Activated T-helper 1 cell treated with anti-CD3 and anti-CD28 coated beads, Interleukin-2, amount 50 U/mL, for 16 hours (primary cell): ENCODE measurements around the gene CDK5RAP2.

Experiments
- DNase-seq, 2 donors: peaks; one replicate each; pipeline ENCODE4 v3.0.0-alpha.2; 2020; ENCODE audit warnings: low read depth in 1 of 2, low spot score in 1 of 2

Gene CDK5RAP2

DNA sequence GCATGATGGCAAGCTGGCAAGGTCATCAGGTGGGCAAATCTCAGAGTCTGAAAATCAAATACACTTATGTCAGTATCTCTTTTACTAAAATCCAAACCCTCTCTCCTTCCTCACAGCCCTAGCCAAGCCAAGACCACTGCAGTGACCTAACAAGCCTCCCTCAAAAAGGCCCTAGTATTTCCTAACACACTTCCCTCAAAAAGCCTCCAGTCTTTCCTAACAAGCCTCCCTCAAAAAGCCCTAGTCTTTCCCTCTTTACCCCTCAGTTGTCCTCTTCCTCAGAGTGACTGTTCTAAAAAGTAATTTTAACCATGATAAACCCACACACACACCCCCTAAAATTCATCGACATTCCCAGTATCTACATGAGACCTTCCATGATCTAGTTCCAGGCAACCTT, 140.0 kb downstream of the CDK5RAP2 start:
- no peak for DNase-seq

DNA sequence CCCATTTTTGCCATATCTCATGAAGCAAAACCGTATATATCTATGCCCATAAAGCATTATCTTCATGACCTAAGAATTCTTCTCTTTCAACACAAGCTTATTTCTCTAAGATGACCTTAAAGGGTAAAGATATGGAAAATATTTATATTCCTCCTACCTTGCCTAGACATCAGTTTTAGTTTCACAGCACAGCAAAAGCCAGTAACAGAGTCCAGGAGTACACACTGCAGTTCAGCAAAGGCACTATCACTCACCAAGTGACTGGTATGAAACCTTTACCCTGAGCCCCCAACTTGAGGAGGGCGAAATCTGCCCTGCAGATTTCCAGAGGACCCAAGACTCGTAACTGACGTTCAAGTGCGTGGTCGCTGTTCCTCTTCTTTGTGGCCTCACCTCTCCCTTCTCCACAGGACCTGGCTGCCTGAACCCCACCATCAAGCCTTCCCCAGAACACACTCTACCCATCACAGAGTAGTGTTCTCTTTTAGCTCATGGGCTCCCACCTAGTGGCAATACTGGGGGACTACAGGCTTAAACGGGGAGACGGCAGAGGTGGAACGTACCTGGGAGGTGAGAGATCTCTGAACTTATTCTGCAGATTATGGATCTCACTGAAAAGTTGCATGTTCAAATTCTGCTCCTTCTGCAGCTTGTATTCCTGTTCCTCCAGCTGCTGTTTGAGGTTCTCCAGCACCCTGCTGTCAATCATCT, 141.0 kb downstream of the CDK5RAP2 start:
- no peak for DNase-seq

DNA sequence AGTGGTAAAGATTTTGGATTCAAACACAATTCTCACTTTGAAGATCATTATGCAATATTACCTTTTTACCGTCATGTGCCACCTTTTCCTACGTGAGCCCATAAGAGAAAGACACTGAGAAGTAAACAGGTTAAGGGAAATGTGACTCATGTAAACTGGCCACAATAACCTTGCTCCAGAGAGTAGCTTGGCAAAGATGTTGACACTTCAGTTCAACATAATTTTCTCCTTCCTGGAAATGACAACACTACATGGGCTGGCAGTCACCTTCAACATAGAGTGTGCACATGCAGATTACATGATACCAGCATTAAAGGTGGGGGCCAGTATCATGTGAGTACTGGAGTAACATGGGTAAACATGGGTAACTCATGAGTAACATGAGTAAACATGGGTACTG, 141.9 kb downstream of the CDK5RAP2 start:
- DNase-seq = no peak

DNA sequence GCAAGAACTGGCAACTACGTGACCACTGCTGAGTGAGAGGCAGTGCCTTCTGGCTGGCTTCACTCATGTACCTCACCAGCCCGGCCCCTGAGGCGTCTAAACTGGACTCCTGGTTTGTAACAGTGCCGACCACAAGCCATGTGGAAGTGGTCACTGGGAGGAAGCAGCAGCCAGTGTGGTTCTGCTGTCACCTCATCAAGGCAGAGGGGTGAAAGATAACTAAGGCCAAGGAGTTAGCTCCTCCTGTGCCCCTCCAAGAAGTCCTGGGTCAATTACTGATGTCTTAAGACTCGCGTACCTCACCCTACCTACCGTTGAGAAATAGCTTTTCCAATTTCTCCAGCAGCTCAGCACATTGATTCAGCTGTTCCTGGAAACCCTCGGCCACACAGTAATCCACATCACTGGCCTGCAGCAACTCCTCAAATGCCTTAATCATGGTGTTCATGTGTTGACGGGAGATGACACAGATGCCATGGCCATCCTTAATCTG, 142.9 kb downstream of the CDK5RAP2 start:
- no peak for DNase-seq

DNA sequence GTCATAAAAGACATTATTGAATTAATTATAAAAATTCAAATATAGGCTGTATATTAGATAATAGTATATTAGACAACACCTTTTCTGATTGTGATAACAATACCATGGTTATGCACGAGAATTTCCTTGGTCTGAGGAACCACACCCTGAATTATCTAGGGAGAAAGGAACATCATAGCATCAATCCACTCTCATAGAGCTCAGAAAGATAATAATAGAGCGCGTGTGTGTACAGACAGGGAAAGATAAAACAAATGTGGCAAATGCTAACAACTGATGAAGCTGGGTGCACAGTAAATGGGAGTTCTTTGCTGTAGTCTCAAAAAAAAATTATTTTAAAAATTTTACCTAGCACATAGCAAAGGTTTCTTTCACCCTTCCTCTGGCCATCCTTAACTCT, 143.5 kb downstream of the CDK5RAP2 start:
- no peak for DNase-seq

DNA sequence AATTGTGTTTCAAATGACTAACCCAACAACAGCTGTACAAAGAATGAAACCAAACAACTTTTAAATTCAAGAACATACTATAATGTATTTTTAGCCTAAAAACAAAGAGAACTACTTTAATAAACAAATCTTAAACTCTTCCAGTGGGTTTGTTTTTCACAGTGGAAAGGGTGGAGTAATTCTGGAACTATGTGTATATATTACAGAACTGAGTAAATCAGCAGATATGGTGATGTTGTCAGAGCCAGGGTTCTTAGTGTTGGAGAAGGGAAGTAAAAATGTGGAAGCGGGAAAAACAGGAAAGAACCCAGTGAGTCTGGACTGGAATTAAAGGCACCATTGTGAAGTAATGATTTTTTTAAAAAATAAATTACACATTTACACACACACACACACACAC, 144.9 kb downstream of the CDK5RAP2 start:
- DNase-seq = no peak

DNA sequence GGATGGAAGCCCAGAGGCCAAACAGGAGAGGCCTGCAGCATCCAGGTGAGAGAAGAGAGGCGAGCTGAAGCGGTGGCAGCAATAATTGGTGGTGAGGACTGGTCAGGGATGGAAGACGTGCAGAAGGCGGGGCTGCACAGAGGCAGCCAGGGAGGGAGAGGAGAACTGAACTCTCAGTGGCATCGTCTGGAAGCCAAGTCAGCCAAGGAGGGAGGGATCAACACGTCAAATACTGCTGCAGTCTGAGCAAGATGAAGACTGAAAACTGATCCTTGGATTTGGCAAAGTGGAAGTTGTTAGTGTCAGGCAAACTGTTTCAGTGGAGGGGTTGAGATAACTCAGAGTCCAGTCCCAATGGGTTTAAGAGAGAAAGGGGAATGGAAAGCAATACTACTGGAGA, 145.4 kb downstream of the CDK5RAP2 start:
- no peak for DNase-seq

DNA sequence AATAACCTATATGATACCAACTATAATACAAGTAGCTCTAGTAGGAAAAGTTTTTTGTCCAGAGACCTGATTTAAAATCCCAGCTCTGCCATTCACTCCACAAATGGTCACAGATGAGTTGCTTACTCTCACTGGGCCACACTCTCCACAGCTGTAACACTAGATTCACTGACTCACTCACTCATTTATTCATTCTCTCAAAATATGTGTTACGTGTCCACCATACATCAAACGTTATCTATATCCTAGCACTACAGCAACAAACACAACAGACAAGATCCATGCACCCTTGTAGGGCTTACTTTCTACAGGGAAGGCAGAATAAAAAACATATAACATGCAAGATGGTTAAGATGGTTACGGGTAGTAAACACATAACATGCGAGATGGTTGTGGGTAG, 146.3 kb downstream of the CDK5RAP2 start:
- DNase-seq = no peak

DNA sequence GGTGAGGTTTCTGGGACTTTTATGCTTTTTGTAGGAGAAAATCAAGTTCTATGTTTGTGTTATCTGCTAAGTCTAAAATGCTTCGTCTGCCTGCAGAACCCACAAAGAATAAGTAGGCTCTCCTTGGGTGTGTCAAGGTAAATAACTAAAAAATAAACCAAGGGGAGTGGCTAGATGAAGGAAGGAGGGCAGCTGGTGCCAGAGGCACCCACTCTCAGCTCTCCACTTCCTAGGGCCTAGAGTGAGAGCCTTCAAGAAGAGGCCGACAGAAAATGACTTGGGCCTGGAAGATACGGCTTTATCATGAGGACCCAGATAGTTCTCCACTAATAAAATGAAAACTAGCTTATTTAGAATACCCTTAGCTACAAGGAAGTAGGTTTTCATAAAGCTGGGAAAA, 147.4 kb downstream of the CDK5RAP2 start:
- no peak for DNase-seq

DNA sequence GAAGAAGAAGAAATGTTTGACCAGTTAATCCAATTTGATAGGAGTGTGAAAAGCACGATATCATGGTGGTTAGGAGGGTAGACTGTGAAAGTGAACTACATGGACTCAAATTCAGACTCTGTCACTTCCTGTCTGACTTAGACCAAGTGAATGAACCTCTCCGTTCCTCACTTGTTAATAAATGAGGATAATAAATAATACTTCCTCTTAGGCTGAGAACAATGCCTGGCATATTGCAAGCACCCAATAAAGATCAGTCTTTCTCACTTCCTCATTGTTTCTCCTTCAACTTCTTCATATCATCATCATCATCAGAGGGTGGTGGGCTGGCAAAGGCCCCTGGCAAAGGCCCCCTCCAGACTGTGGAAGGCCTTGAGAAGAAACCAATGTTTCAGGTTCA, 148.7 kb downstream of the CDK5RAP2 start:
- no peak for DNase-seq

DNA sequence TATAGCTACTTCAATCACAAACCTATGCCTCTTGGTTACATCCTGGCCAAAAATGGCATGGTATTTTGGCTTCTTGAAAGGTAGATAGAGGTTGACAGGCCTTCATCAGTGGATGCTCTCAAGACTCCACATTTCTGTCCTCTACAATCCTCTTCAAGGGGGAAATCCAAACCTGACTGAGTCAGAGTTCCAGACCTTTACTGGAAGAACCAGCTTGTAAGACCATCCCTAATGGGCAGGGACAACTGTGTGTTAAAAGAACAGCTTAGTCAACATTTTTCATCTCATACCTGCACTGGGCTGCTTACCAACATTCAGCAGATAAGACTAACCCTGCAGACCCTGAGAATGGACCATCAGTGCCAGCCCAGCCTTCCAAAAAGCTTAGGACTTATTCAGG, 155.7 kb downstream of the CDK5RAP2 start:
- no peak for DNase-seq

DNA sequence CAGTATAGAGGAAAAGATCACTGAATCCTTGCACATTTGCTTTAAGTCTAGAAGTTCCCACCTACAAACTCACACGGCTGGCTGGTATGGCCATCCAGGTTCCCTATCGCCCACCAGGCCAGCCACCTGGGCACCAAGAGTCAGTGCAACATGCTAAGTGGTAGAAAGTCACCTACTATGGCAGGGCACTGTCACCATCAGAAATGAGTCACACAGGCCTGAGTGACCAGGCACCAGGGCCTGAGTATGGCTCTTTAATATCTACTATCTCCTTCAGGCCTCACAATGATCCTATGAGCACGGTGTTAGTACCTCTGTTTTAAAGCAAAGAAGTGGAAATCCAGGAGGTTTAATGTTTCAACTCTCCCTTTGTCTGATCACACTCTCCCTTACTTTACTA, 156.2 kb downstream of the CDK5RAP2 start:
- no peak for DNase-seq

DNA sequence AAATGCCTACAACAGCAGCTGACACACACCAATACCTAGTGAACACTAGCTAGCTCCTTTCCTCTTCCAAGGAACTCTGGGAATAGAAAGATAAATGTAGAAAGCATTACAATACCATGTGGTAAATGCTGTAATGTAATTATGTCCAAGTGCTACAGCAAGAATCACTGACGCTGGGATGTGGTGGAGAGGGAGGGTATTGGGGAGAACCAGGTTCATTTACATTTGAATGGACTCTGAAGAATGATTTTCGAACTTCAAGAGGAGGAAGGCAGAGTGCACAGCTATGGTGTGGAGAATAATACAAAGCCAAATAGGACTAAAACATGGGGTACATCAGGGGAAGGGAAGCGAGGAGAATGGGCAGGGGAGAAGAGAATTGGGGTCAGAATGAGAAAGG, 158.0 kb downstream of the CDK5RAP2 start:
- DNase-seq = no peak

DNA sequence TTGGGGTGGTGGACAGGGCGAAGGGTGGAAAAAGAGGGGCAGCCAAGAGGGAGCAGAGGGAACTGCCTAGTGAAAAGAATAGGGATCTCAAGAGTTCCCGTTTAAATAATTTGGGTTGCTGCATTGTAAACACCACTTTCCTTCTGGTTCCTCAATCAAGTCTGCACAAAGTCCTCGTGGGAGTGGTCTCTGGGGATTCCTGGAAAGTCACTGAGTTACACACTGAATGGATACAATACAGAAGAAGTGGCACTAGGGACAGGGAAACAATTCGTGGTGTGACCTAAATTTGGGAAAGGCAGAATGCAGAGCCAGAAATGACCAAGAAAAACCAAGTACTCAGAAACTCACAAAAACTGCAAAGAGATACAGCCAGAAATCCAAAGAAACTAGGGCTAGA, 161.7 kb downstream of the CDK5RAP2 start:
- no peak for DNase-seq

DNA sequence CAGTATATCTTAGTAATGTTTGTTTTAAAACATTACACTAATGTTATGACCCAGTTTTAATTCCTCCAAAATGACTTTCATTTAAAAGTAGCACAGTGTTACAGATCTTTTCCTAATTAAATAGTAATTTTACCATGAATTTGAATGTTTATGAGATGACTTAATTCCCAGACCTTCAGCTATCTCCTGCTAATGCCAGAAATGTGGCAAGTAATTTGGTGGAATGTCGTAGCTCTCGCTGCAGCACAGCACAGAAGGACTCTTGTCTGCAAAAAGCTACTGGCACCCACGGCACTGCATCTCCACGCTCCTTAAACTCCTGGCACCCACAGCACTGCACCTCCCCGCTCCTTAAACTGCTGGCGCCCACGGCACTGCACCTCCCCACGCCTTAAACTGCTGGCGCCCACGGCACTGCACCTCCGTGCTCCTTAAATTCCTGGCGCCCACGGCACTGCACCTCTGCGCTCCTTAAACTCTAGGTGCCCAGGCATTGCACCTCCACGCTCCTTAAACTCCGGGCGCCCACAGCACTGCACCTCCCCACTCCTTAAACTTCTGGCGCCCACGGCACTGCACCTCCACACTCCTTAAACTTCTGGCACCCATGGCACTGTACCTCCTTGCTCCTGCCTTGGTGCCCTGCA, 163.1 kb downstream of the CDK5RAP2 start:
- no peak for DNase-seq

DNA sequence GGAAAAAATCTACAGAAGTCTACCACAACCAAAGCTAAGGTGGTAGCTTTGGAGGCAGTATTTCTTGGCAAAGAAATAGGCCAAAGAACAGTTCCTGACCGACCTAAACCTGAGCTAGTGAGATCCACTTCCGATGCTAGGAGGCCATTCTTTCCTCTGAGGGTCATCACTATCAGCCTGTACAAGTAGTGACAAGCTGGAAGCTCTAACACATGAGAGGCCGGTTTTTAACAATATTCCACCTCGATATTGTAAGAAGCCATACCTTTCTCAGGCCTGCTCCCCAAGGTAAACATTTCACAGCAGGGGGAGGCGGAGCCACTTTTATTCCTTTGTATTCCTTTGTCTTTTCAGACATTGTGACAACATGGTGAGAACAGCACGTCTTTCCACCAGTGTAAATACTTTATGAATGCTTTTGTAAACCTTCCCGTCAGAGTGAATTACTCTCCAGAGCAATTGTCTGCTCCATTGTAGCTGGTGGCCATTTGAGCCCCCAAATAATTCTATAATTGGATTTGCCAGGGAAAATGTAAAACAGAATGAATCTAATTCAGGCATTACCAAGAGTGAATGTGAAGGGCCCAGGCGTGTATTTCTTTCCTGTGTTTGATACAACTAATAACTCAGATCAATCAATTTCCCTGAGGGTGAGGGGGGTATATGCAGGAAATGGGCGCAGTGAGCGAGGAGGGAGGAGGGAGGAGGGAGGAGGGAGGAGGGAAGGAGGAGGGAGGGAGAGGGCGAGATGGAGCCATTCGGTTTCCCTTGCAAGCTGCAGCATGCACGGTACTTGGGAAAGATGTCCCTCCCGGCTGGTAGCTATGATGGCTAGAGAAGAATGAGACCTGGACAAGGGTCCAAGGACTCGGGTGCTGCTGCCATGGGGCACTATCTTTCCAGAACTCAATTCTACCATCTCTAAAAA, 166.6 kb downstream of the CDK5RAP2 start:
- no peak for DNase-seq

DNA sequence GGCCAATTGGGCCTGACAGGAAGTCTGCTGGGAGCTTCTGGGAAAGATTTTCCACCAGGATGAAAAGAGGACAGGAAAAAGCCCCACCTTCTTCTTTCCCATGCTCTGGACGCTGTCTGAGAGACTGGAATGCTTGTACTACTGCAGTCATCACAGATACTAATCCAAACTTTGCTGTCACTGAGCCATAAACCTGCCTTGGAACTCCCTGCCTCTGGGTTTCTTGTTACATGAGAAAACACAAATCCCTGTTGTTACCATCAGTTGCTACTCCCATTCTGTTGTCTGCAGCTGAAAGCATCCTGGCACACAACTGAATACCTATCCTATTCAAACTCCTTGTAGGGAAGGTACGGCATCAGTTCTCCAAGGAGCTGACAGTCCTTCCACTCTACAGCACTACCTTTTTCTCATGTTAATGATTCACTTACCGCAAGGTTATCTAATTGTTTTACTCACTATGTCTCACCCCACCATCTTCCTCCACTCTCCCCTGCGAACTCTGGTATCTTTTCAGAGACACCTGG, 167.5 kb downstream of the CDK5RAP2 start:
- no peak for DNase-seq

DNA sequence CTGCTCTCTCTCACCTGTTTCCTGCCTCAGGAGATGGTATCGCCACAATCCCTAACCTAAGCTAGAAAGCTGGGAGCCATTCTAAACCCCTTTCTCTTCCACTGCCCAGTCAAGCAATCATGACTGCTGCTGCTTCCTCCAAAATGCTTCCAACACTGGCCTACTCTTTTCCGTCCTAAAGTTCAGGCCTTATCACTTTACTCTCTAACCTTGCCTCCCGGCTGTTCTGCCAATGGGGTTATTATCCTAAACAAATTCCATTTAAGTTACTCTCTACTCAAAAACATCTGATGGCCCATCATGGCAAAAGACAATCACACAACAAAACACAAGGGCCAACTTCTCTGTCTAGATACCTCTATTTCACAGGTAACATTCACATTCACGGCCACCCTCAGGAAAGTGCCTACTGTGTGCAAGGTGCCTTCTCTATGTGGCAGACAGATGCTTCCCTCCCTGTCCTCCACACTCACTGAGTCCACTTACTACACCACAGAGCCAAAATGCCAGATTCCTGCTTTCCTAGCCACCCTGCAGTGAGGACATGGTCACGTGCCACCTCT, 168.0 kb downstream of the CDK5RAP2 start:
- no peak for DNase-seq

DNA sequence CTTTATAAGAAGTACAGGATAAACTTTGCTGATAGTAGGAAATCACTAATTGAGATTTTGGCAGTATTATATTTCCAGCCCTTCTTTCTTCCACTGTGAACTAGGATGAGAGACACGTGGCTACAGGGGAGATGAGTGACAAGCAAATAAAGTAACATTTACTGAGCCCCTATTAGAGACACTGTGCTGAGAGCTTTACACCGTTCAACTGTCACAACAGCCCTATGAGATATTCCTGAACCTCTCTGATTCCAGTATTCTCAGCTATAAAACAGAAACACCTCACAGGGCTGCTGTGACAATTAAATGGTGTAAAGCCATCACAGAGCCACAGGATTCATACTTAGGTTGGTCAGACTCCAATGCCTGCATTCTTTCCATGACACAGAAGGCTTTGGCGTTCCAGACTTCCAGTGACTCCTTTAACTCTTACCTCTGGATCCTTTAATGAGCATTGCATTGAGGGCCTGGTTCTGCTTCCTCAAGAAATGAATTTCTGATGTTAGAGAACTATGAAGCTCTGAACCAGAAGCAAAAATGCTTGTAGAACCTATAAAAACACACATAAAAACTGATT, 169.0 kb downstream of the CDK5RAP2 start:
- DNase-seq = no peak

DNA sequence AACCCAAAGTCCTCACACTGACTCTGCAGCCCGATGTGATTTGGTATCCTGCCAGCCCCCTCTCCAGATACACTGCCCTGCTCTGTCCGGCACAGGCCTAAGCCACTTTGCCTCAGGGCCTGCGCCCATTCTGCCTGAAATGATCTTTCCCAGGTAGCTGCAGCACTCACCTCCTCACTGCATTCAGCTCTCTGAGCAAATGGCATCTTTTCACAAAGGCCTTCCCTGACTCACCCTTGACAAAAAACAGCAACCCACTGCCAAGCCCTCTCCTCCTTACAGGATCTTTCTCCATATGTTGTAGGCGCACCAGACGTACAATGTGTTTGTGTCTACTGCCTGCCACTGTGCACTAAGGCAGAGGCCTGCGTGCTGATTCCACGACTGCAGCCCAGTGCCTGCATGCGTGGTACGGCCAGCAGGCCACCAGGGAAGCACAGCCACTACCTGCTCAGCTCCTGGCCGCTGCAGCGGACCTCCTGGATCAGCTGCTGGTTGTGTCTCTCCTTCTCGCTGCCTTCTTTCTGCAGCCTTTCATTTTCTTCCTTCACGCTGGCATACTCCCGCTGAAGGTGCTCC, 171.2 kb downstream of the CDK5RAP2 start:
- DNase-seq = no peak

DNA sequence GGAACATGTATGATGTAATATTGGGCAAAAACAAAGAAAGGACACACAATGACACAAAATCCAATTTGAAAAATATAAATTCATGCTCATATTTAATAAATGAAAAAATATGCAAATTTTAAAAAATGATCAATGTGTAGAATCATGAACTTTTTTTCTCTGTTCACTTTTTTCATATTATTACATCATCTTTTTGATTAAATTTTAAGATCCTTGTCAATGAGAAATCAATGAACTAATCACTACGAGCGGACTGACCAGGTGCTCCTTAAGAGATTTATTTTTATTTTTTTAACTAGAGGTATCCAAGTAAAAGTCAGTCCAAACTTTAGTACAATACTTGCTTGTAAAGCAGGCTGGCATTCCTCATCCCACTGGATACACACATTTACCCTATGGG, 174.1 kb downstream of the CDK5RAP2 start:
- no peak for DNase-seq
